CD4-positive, alpha-beta T cell (primary cell): ENCODE measurements around the gene FGD5. TPM values are rescaled to one million over a fixed set of nuclear protein-coding genes. Genes with fewer than 3 reads are reported as not detected.

Experiments
- ATAC-seq: fragments of 200-7000 bp; cut with Tn5 transposase; one replicate; pipeline ENCODE4 v1.10.0; 2022; ENCODE audit warnings: mild to moderate bottlenecking; ENCODE audit not compliant: poor library complexity
- CTCF ChIA-PET: fragments of 350-600 bp; sonication (Branson Sonifier 250); formaldehyde crosslinking; loops from one replicate; lab custom pipeline; 2021; ENCODE audit warnings: antibody characterized with exemption, inconsistent platforms; lab: Charles Lee
- POLR2A ChIA-PET: fragments of 350-600 bp; sonication (Branson Sonifier 250); formaldehyde crosslinking; loops from one replicate; lab custom pipeline; 2021; ENCODE audit warnings: antibody characterized with exemption, inconsistent platforms; lab: Charles Lee
- DNase-seq, 14 experiments: peaks; one replicate each; pipeline ENCODE4 v3.0.0-alpha.2; 2013 to 2020; ENCODE audit warnings: mixed read lengths in 2 of 14
- H3K27ac ChIP-seq, 2 donors: one replicate each; pipeline versions ENCODE4 v1.5.1 to v1.7.0; 2013; ENCODE audit warnings: low read length in 2 of 2, low read depth in 1 of 2, mild to moderate bottlenecking in 1 of 2
- H3K27me3 ChIP-seq, 2 experiments: 1 replicate in 1 of 2; 2 replicates in 1 of 2; pipeline versions ENCODE4 v1.6.1 to v1.7.0; 2013; ENCODE audit warnings: low read length in 2 of 2, control low read depth in 1 of 2, mild to moderate bottlenecking in 1 of 2, moderate library complexity in 1 of 2; ENCODE audit not compliant: insufficient read depth in 2 of 2, control insufficient read depth in 1 of 2
- H3K36me3 ChIP-seq: one replicate; pipeline ENCODE4 v1.6.1; 2013; ENCODE audit warnings: low read length, control low read depth; ENCODE audit not compliant: insufficient read depth
- H3K4me1 ChIP-seq: one replicate; pipeline ENCODE4 v1.6.1; 2013; ENCODE audit warnings: low read length, control low read depth; ENCODE audit not compliant: insufficient read depth
- H3K4me3 ChIP-seq: one replicate; pipeline ENCODE4 v1.5.1; 2013; ENCODE audit warnings: mild to moderate bottlenecking, low read length, moderate library complexity
- H3K9me3 ChIP-seq, 2 experiments: 1 replicate in 1 of 2; 2 replicates in 1 of 2; pipeline versions ENCODE4 v1.6.1 to v1.7.0; 2013; ENCODE audit warnings: low read length in 2 of 2, mild to moderate bottlenecking in 2 of 2, control low read depth in 1 of 2, moderate library complexity in 1 of 2; ENCODE audit not compliant: control insufficient read depth in 1 of 2, insufficient read depth in 1 of 2
- H3K27ac Mint-ChIP-seq: one replicate; pipeline ENCODE4 v1.8.0; 2020; ENCODE audit warnings: mixed read lengths
- H3K27me3 Mint-ChIP-seq: one replicate; pipeline ENCODE4 v1.8.0; 2021; ENCODE audit warnings: mixed read lengths
- H3K36me3 Mint-ChIP-seq: one replicate; pipeline ENCODE4 v1.8.0; 2021; ENCODE audit warnings: low read depth, mixed read lengths
- H3K4me1 Mint-ChIP-seq: one replicate; pipeline ENCODE4 v1.8.0; 2021; ENCODE audit warnings: low read depth, mixed read lengths
- H3K4me3 Mint-ChIP-seq: one replicate; pipeline ENCODE4 v1.8.0; 2020; ENCODE audit warnings: mild to moderate bottlenecking, mixed read lengths
- H3K9me3 Mint-ChIP-seq: one replicate; pipeline ENCODE4 v1.8.0; 2020; ENCODE audit warnings: mixed read lengths
- CTCF ChIP-seq: fragments of 200-600 bp; IDR thresholded peaks from one replicate; pipeline ENCODE4 v1.8.0; 2022; ENCODE audit warnings: antibody characterized with exemption, mild to moderate bottlenecking
- intact Hi-C, 2 experiments: fragments of 100-400 bp; cut with DNase I in 1 of 2; cut with micrococcal nuclease in 1 of 2; formaldehyde crosslinking; loops; one replicate each; pipeline versions ENCODE4 v1.15.1 to v1.9.0; 2023 to 2025; cut with DNase I, micrococcal nuclease
- total RNA-seq, 174 experiments: library from RNA in 2 of 174; stranded (reverse) in 2 of 174; gene quantifications; one replicate each; pipeline ENCODE4 v1.2.3 and lab custom pipeline; 2021 to 2026

Gene FGD5
- total RNA-seq, 2 experiments from 2014 or later = not detected

GRCh38 chr3:14819671-14820070, 909 bp downstream of the FGD5 start:
- H3K9me3 Mint-ChIP-seq = no peaks in the 10 kb centered on the region
- no peaks in the 10 kb centered on the region for H3K4me1 ChIP-seq
- TF ChIP-seq CTCF = no peak
- no peak overlapping the region for H3K4me3 ChIP-seq
- H3K27ac ChIP-seq = no peak overlapping the region
- H3K36me3 ChIP-seq = no peaks in the 10 kb centered on the region
- H3K9me3 ChIP-seq = no peaks in the 10 kb centered on the region
- no peaks in the 10 kb centered on the region for H3K4me1 Mint-ChIP-seq
- H3K4me3 Mint-ChIP-seq = no peak overlapping the region
- intact Hi-C loops = no loop called here
- H3K27me3 Mint-ChIP-seq = peaks cover 36% of the 10 kb centered on the region
- ChIA-PET CTCF (no interaction called here), POLR2A (no interaction called here)
- H3K27ac Mint-ChIP-seq = no peak overlapping the region
- H3K27me3 ChIP-seq = no peaks in the 10 kb centered on the region
- ATAC-seq = no peak
- H3K36me3 Mint-ChIP-seq = no peaks in the 10 kb centered on the region
- no peak for DNase-seq

- no peaks in the 10 kb centered on the region for H3K4me1 Mint-ChIP-seq
- TF ChIP-seq CTCF = no peak
These were observed 1.4 kb downstream of the FGD5 start for GRCh38 chr3:14820156-14820555.

DNA sequence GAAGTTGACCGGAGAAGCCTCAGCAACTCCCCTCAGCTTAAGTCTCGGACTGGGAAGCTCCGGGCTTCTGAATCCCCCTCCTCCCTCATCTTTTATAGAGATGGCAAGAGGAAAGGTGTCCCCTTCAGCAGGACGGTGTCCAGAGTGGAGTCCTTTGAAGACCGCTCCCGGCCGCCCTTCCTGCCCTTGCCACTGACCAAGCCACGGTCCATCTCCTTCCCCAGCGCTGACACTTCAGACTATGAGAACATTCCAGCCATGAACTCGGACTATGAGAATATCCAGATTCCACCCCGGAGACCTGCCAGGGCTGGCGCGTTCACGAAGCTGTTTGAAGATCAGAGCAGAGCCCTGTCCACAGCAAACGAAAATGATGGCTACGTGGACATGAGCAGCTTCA, 2.4 kb downstream of the FGD5 start:
- Mint-ChIP-seq H3K4me1 (no peaks in the 10 kb centered on the region), H3K27me3 (peaks cover 26% of the 10 kb centered on the region), H3K4me3 (no peak overlapping the region), H3K9me3 (no peaks in the 10 kb centered on the region), H3K36me3 (no peaks in the 10 kb centered on the region), H3K27ac (no peak overlapping the region)
- no peak for ATAC-seq
- TF ChIP-seq CTCF = no peak
- no peaks in the 10 kb centered on the region for H3K36me3 ChIP-seq
- no peaks in the 10 kb centered on the region for H3K9me3 ChIP-seq
- no peak overlapping the region for H3K27ac ChIP-seq
- no peaks in the 10 kb centered on the region for H3K27me3 ChIP-seq
- no peak for DNase-seq
- no peak overlapping the region for H3K4me3 ChIP-seq
- intact Hi-C loops = no loop called here
- H3K4me1 ChIP-seq = no peaks in the 10 kb centered on the region
- POLR2A ChIA-PET = no interaction called here
- CTCF ChIA-PET = no interaction called here

More at GRCh38 chr3:14820156-14820555, 1.4 kb downstream of the FGD5 start:
- Mint-ChIP-seq H3K4me3 (no peak overlapping the region), H3K9me3 (no peaks in the 10 kb centered on the region), H3K27me3 (peaks cover 31% of the 10 kb centered on the region), H3K36me3 (no peaks in the 10 kb centered on the region), H3K27ac (no peak overlapping the region)
- ChIA-PET CTCF (no interaction called here), POLR2A (no interaction called here)
- no peak overlapping the region for H3K4me3 ChIP-seq
- intact Hi-C loops = no loop called here
- H3K27me3 ChIP-seq = no peaks in the 10 kb centered on the region
- DNase-seq (no peak), ATAC-seq (no peak)
- H3K36me3 ChIP-seq = no peaks in the 10 kb centered on the region
- no peaks in the 10 kb centered on the region for H3K9me3 ChIP-seq
- H3K4me1 ChIP-seq = no peaks in the 10 kb centered on the region
- H3K27ac ChIP-seq = no peak overlapping the region
